SK-N-SH (cell line): ENCODE results near the gene GULP1. TPM values are rescaled to one million over a fixed set of nuclear protein-coding genes. Genes with fewer than 3 reads are reported as not detected.

Source experiments
- CTCF ChIA-PET: fragments of 300-600, 350-600 bp; formaldehyde crosslinking; extraction: SDS; loops from one replicate; lab custom pipeline; 2021; lab: Yijun Ruan, JAX
- POLR2A ChIA-PET: fragments of 350-600 bp; sonication (Branson Sonifier 250); formaldehyde crosslinking; extraction: SDS; loops from one replicate; lab custom pipeline; 2020; ENCODE audit warnings: antibody characterized with exemption, inconsistent platforms; lab: Yijun Ruan, JAX
- DNase-seq: peaks from one replicate; pipeline ENCODE4 v3.0.0; 2012
- H2AFZ ChIP-seq: fragments of 200-600 bp; sonication (generic); 2 replicates; pipeline ENCODE4 v1.8.1; 2016; ENCODE audit warnings: antibody characterized with exemption, mild to moderate bottlenecking, low read depth
- H3F3A ChIP-seq: fragments of 200-600 bp; sonication (generic); replicated peaks from 2 replicates; pipeline ENCODE3; 2016; ENCODE audit warnings: antibody characterized with exemption, mild to moderate bottlenecking; ENCODE audit not compliant: insufficient read depth
- H3K27ac ChIP-seq, 2 experiments: fragments of 200-500 bp in 1 of 2; fragments of 200-600 bp in 1 of 2; sonication (Bioruptor generic) in 1 of 2; sonication (generic), shearing (Covaris generic) in 1 of 2; 2 replicates each; pipeline versions ENCODE4 v1.5.1 to v1.6.1; 2014 to 2016; ENCODE audit warnings: low read depth in 2 of 2, inconsistent platforms in 1 of 2, low read length in 1 of 2, mild to moderate bottlenecking in 1 of 2, mixed read lengths in 1 of 2
- H3K27me3 ChIP-seq: fragments of 200-600 bp; sonication (generic), shearing (Covaris generic); 2 replicates; pipeline ENCODE4 v1.6.1; 2016; ENCODE audit warnings: mixed run types; ENCODE audit not compliant: insufficient read depth
- H3K36me3 ChIP-seq, 2 experiments: fragments of 200-500 bp in 1 of 2; fragments of 200-600 bp in 1 of 2; sonication (Bioruptor generic) in 1 of 2; sonication (generic) in 1 of 2; replicated peaks in 1 of 2; 2 replicates each; pipeline versions ENCODE3 to v1.5.1; 2014 to 2016; ENCODE audit warnings: low read length in 1 of 2, mild to moderate bottlenecking in 1 of 2; ENCODE audit not compliant: insufficient read depth in 2 of 2, control insufficient read depth in 1 of 2
- H3K4me1 ChIP-seq, 2 experiments: fragments of 200-500 bp in 1 of 2; fragments of 200-600 bp in 1 of 2; sonication (Bioruptor generic) in 1 of 2; sonication (generic), shearing (Covaris generic) in 1 of 2; 2 replicates each; pipeline versions ENCODE4 v1.5.1 to v1.6.1; 2014 to 2016; ENCODE audit warnings: low read depth in 1 of 2, low read length in 1 of 2, mixed run types in 1 of 2; ENCODE audit not compliant: insufficient read depth in 2 of 2, control insufficient read depth in 1 of 2
- H3K4me2 ChIP-seq: fragments of 200-600 bp; sonication (generic), shearing (Covaris generic); 2 replicates; pipeline ENCODE4 v1.6.1; 2017; ENCODE audit warnings: mixed run types
- H3K4me3 ChIP-seq, 2 experiments: fragments of 200-500 bp in 1 of 2; fragments of 200-600 bp in 1 of 2; sonication (Bioruptor generic) in 1 of 2; sonication (generic), shearing (Covaris generic) in 1 of 2; 2 replicates each; pipeline versions ENCODE4 v1.5.1 to v1.8.1; 2014 to 2016; ENCODE audit warnings: low read depth in 2 of 2, inconsistent platforms in 1 of 2, low read length in 1 of 2, mild to moderate bottlenecking in 1 of 2, mixed read lengths in 1 of 2, moderate library complexity in 1 of 2
- H3K79me2 ChIP-seq: fragments of 200-600 bp; sonication (generic); 2 replicates; pipeline ENCODE4 v1.8.1; 2017; ENCODE audit warnings: mild to moderate bottlenecking; ENCODE audit not compliant: insufficient read depth
- H3K9ac ChIP-seq: fragments of 200-600 bp; sonication (generic); 2 replicates; pipeline ENCODE4 v1.6.1; 2017; ENCODE audit warnings: mixed run types
- H3K9me2 ChIP-seq: fragments of 200-600 bp; sonication (generic); 2 replicates; pipeline ENCODE4 v1.6.1; 2017; ENCODE audit warnings: mixed run types
- H3K9me3 ChIP-seq: fragments of 200-600 bp; sonication (generic); 2 replicates; pipeline ENCODE4 v1.6.1; 2017; ENCODE audit warnings: mixed run types, mild to moderate bottlenecking, moderate library complexity
- H4K20me1 ChIP-seq: fragments of 200-600 bp; sonication (generic); 2 replicates; pipeline ENCODE4 v1.6.1; 2017; ENCODE audit warnings: mild to moderate bottlenecking, mixed run types; ENCODE audit not compliant: insufficient read depth
- CHD2 ChIP-seq: fragments of 150-350 bp; IDR thresholded peaks from 2 replicates; pipeline ENCODE4 v1.6.1; 2018; ENCODE audit warnings: low read length; ENCODE audit not compliant: partially characterized antibody
- ELF1 ChIP-seq: IDR thresholded peaks from 2 replicates; pipeline ENCODE4 v1.4.0; 2012
- EP300 ChIP-seq, 2 experiments: IDR thresholded peaks; 2 replicates each; pipeline versions ENCODE4 v1.4.0 to v1.6.1; 2012; ENCODE audit warnings: borderline replicate concordance in 1 of 2, low read depth in 1 of 2, low read length in 1 of 2
- EZH2phosphoT487 ChIP-seq: fragments of 200-600 bp; sonication (generic); IDR thresholded peaks from 2 replicates; pipeline ENCODE4 v1.6.1; 2017; ENCODE audit warnings: low read depth, mixed run types, mild to moderate bottlenecking, antibody characterized with exemption, moderate library complexity, borderline replicate concordance
- FOSL2 ChIP-seq: IDR thresholded peaks from 2 replicates; pipeline ENCODE4 v1.4.0; 2012; ENCODE audit warnings: low read depth, mild to moderate bottlenecking, moderate library complexity, borderline replicate concordance
- FOXJ3 ChIP-seq: sonication (generic); formaldehyde crosslinking; IDR thresholded peaks from 2 replicates; pipeline ENCODE4 v1.5.1; 2020; ENCODE audit warnings: mild to moderate bottlenecking, missing genetic modification reagents
- GABPA ChIP-seq: IDR thresholded peaks from 2 replicates; pipeline ENCODE4 v1.4.0; 2012; ENCODE audit warnings: low read depth, mild to moderate bottlenecking
- GATA2 ChIP-seq: sonication (generic); formaldehyde crosslinking; IDR thresholded peaks from 2 replicates; pipeline ENCODE4 v1.5.0; 2020; ENCODE audit warnings: mild to moderate bottlenecking, missing genetic modification reagents
- JUND ChIP-seq: IDR thresholded peaks from 2 replicates; pipeline ENCODE4 v1.4.0; 2012
- MEF2A ChIP-seq: IDR thresholded peaks from 2 replicates; pipeline ENCODE4 v1.4.0; 2012; ENCODE audit warnings: low read depth, borderline replicate concordance
- MXI1 ChIP-seq: IDR thresholded peaks from 2 replicates; pipeline ENCODE4 v1.6.1; 2012; ENCODE audit warnings: mild to moderate bottlenecking, low read depth, low read length, improper control_type of control experiment
- NFIC ChIP-seq: IDR thresholded peaks from 2 replicates; pipeline ENCODE4 v1.4.0; 2012; ENCODE audit warnings: borderline replicate concordance
- NRF1 ChIP-seq: IDR thresholded peaks from 2 replicates; pipeline ENCODE4 v1.6.1; 2012; ENCODE audit warnings: low read depth, mild to moderate bottlenecking, low read length
- POLR2AphosphoS5 ChIP-seq: IDR thresholded peaks from 2 replicates; pipeline ENCODE4 v1.6.1; 2012; ENCODE audit warnings: low read depth, low read length
- RAD21 ChIP-seq: IDR thresholded peaks from 2 replicates; pipeline ENCODE4 v1.6.1; 2012; ENCODE audit warnings: mild to moderate bottlenecking, low read length
- RCOR1 ChIP-seq: fragments of 150-350 bp; IDR thresholded peaks from 2 replicates; pipeline ENCODE4 v1.6.1; 2017; ENCODE audit warnings: antibody characterized with exemption, low read length
- RFX5 ChIP-seq: IDR thresholded peaks from 2 replicates; pipeline ENCODE4 v1.6.1; 2012; ENCODE audit warnings: mild to moderate bottlenecking, improper control_type of control experiment, low read length
- RXRA ChIP-seq: IDR thresholded peaks from 2 replicates; pipeline ENCODE4 v1.4.0; 2012; ENCODE audit warnings: low read depth, mild to moderate bottlenecking, borderline replicate concordance
- SIN3A ChIP-seq: IDR thresholded peaks from 2 replicates; pipeline ENCODE4 v1.6.1; 2012; ENCODE audit warnings: low read depth, mild to moderate bottlenecking, low read length, moderate library complexity, borderline replicate concordance
- SMC3 ChIP-seq: IDR thresholded peaks from 2 replicates; pipeline ENCODE4 v1.6.1; 2012; ENCODE audit warnings: low read depth, low read length, improper control_type of control experiment
- TAF1 ChIP-seq: IDR thresholded peaks from 2 replicates; pipeline ENCODE4 v1.6.1; 2012; ENCODE audit warnings: low read depth, mild to moderate bottlenecking, low read length, moderate library complexity, borderline replicate concordance
- TCF12 ChIP-seq: IDR thresholded peaks from 2 replicates; pipeline ENCODE4 v1.4.0; 2012
- TEAD4 ChIP-seq: IDR thresholded peaks from 2 replicates; pipeline ENCODE4 v1.4.0; 2012; ENCODE audit warnings: mild to moderate bottlenecking, borderline replicate concordance; ENCODE audit not compliant: insufficient read depth
- YY1 ChIP-seq: IDR thresholded peaks from 2 replicates; pipeline ENCODE4 v1.4.0; 2012; ENCODE audit warnings: low read depth, mild to moderate bottlenecking
- WGBS: methylation state at CpG from one replicate; pipeline ENCODE4 v1.1.6; 2017; ENCODE audit warnings: low lambda C conversion rate; 5-methylcytosine and 5-hydroxymethylcytosine counted together
- polyA plus RNA-seq, 3 experiments: library from polyadenylated mRNA; depleted of rRNA; stranded (reverse); fragments of >200 nt; gene quantifications; 2 replicates each; pipeline ENCODE4 v1.2.3, GENCODE V29; 2012
- TF ChIP-seq, protein P1 (sequence below): IDR thresholded peaks from 2 replicates; pipeline ENCODE4 v1.4.0; 2012; ENCODE audit warnings: low read depth, borderline replicate concordance
- TF ChIP-seq, protein P2 (sequence below): fragments of 150-350 bp; IDR thresholded peaks from 2 replicates; pipeline ENCODE4 v1.6.1; 2017; ENCODE audit warnings: antibody characterized with exemption, low read length, low read depth, borderline replicate concordance
- TF ChIP-seq, protein P3 (sequence below): fragments of 150-350 bp; IDR thresholded peaks from 2 replicates; pipeline ENCODE4 v1.6.1; 2016; ENCODE audit warnings: mild to moderate bottlenecking, low read depth, low read length
- TF ChIP-seq, protein P4 (sequence below): IDR thresholded peaks from 2 replicates; pipeline ENCODE4 v1.4.0; 2012; ENCODE audit warnings: low read depth
- TF ChIP-seq, protein P5 (sequence below): IDR thresholded peaks from 2 replicates; pipeline ENCODE4 v1.4.0; 2012; ENCODE audit warnings: low read depth, borderline replicate concordance

The GULP1 gene
- polyA plus RNA-seq, 1 of the 3 experiments (the other 2 are of a cell fraction), result 33.8 TPM

DNA sequence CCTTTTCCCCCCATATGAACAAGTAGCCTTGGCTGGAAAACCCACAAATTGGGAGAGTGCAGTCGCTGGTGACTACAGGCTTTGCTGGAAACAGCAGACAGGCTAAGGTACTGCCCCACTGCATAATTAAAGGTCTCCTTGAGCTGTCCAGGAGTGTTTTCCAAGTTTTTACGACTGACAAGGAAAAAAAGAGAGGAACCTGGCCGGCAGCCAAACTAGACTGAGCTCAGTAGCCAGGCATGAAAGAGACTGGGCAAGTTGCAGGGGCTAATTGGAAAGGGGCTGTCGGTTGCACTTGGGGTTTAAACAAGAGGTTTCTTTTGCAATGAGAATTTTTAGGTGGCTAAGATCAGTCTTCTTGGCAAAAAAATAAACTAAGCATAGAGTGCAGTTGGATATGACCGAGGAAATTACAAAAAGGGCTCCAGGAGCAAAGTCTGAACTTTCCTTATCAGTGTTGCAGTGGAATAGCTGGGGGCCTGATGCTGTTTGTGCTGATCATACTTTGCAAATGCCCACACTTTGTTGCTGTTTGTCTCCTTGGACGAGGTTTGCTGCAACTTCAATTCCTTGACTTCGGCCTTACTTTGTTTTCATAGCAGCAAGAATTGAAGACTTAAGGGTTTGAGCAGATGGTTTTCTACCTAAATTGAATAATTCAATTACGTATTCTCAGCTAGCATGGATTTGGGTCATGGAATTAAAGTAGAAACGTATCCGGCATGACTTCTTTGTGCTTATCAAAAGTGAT, 2.1 kb downstream of the GULP1 start:
- peak; percentile 61 for DNase-seq
- Histone ChIP-seq H3K4me3 (peak overlapping the region; percentile 88 to 97), H3F3A (peaks cover 27% of the 10 kb centered on the region), H3K9me2 (no peaks in the 10 kb centered on the region), H3K79me2 (peaks cover 82% of the 10 kb centered on the region), H3K4me2 (peak overlapping the region; percentile 90), H3K4me1 (peaks cover 3 to 5% of the 10 kb centered on the region in 2 experiments; a peak in 2 of 4 replicates), H3K9ac (peak overlapping the region; percentile 91), H3K27me3 (no peaks in the 10 kb centered on the region), H2AFZ (0 out of 2 replicates have a peak overlapping the region, but pooled peaks have one; percentile 0), H3K27ac (peak overlapping the region; percentile 88 to 99), H4K20me1 (no peaks in the 10 kb centered on the region), H3K36me3 (peaks cover 0 to 4% of the 10 kb centered on the region in 2 experiments), H3K9me3 (no peaks in the 10 kb centered on the region)
- 1% methylated on average over 10 of the region's 10 CpGs for whole genome bisulfite sequencing
- ChIA-PET CTCF (interaction anchor here (0.6 to 4.9 kb wide), 13 partner anchors 15 to 794 kb away, joined by 3 to 36 read pairs (median 4); no protein-coding TSS in a partner anchor), POLR2A (interaction anchor here (0.6 to 4.1 kb wide), 7 partner anchors 14 to 1287 kb away, joined by 3 to 27 read pairs (median 5); partner anchors contain the start of gene SLC40A1)
- TF ChIP-seq, protein P1, sequence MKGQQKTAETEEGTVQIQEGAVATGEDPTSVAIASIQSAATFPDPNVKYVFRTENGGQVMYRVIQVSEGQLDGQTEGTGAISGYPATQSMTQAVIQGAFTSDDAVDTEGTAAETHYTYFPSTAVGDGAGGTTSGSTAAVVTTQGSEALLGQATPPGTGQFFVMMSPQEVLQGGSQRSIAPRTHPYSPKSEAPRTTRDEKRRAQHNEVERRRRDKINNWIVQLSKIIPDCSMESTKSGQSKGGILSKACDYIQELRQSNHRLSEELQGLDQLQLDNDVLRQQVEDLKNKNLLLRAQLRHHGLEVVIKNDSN, result no peak
- TF ChIP-seq RAD21, result peak; percentile 15
- no peak for TF ChIP-seq EZH2phosphoT487
- no peak for TF ChIP-seq TEAD4
- TF ChIP-seq RFX5, result no peak
- TF ChIP-seq JUND, result no peak
- peak; percentile 14; the same call in 1 of the 2 replicates for TF ChIP-seq SMC3
- no peak for TF ChIP-seq FOXJ3 (CRISPR knock-in tag)
- 0 out of 2 replicates have a peak, but pooled peaks have one; percentile 23 for TF ChIP-seq GATA2 (CRISPR knock-in tag)
- 0 out of 4 replicates have a peak, but pooled peaks of 1 of the 2 experiments have one; percentile 36 for TF ChIP-seq EP300 (IDR thresholded peaks at IDR 0.05; ENCODE audit: borderline replicate concordance in 1 of 2, low read depth in 1 of 2, low read length in 1 of 2)
- 0 out of 2 replicates have a peak, but pooled peaks have one; percentile 16 for TF ChIP-seq RXRA
- TF ChIP-seq, protein P2, sequence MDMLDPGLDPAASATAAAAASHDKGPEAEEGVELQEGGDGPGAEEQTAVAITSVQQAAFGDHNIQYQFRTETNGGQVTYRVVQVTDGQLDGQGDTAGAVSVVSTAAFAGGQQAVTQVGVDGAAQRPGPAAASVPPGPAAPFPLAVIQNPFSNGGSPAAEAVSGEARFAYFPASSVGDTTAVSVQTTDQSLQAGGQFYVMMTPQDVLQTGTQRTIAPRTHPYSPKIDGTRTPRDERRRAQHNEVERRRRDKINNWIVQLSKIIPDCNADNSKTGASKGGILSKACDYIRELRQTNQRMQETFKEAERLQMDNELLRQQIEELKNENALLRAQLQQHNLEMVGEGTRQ, result no peak
- TF ChIP-seq, protein P3, sequence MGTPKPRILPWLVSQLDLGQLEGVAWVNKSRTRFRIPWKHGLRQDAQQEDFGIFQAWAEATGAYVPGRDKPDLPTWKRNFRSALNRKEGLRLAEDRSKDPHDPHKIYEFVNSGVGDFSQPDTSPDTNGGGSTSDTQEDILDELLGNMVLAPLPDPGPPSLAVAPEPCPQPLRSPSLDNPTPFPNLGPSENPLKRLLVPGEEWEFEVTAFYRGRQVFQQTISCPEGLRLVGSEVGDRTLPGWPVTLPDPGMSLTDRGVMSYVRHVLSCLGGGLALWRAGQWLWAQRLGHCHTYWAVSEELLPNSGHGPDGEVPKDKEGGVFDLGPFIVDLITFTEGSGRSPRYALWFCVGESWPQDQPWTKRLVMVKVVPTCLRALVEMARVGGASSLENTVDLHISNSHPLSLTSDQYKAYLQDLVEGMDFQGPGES, result no peak
- TF ChIP-seq MEF2A, result no peak
- TF ChIP-seq TAF1, result peak; percentile 44; the same call in 1 of the 2 replicates
- peak; percentile 4; the same call in 1 of the 2 replicates for TF ChIP-seq MXI1
- TF ChIP-seq NFIC, result peak; percentile 97
- TF ChIP-seq SIN3A, result no peak
- no peak for TF ChIP-seq GABPA
- TF ChIP-seq POLR2AphosphoS5, result peak; percentile 50; the same call in 1 of the 2 replicates
- TF ChIP-seq CHD2, result peak; percentile 40
- no peak; the same call in 1 of the 2 replicates for TF ChIP-seq RCOR1
- TF ChIP-seq, protein P4, sequence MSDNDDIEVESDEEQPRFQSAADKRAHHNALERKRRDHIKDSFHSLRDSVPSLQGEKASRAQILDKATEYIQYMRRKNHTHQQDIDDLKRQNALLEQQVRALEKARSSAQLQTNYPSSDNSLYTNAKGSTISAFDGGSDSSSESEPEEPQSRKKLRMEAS, result no peak
- TF ChIP-seq TCF12, result peak; percentile 42; the same call in 1 of the 2 replicates
- no peak for TF ChIP-seq YY1
- TF ChIP-seq, protein P5, sequence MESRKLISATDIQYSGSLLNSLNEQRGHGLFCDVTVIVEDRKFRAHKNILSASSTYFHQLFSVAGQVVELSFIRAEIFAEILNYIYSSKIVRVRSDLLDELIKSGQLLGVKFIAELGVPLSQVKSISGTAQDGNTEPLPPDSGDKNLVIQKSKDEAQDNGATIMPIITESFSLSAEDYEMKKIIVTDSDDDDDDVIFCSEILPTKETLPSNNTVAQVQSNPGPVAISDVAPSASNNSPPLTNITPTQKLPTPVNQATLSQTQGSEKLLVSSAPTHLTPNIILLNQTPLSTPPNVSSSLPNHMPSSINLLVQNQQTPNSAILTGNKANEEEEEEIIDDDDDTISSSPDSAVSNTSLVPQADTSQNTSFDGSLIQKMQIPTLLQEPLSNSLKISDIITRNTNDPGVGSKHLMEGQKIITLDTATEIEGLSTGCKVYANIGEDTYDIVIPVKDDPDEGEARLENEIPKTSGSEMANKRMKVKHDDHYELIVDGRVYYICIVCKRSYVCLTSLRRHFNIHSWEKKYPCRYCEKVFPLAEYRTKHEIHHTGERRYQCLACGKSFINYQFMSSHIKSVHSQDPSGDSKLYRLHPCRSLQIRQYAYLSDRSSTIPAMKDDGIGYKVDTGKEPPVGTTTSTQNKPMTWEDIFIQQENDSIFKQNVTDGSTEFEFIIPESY, result no peak
- TF ChIP-seq ELF1, result no peak
- TF ChIP-seq NRF1, result no peak
- no peak for TF ChIP-seq FOSL2
